Natural killer cell (primary cell): ENCODE measurements around the gene CEP250. TPM values are rescaled to one million over a fixed set of nuclear protein-coding genes. Genes with fewer than 3 reads are reported as not detected.

ENCODE experiments used
- ATAC-seq, 3 donors: fragments of 150-1000 bp in 2 of 3; fragments of 200-7000 bp in 1 of 3; cut with Tn5 transposase; 1 replicate in 1 of 3; 2 replicates in 2 of 3; pipeline ENCODE4 v1.10.0; 2021; ENCODE audit warnings: mild to moderate bottlenecking in 2 of 3, moderate library complexity in 2 of 3
- DNase-seq, 2 donors: peaks; one replicate each; pipeline versions ENCODE4 v3.0.0 to v3.0.0-alpha.2; 2013 to 2021; ENCODE audit warnings: mixed read lengths in 1 of 2
- H3K27ac ChIP-seq: one replicate; pipeline ENCODE4 v1.5.1; 2013; ENCODE audit warnings: mild to moderate bottlenecking, low read length
- H3K27me3 ChIP-seq: one replicate; pipeline ENCODE4 v1.6.1; 2013; ENCODE audit warnings: low read length; ENCODE audit not compliant: control insufficient read depth, insufficient read depth
- H3K36me3 ChIP-seq: one replicate; pipeline ENCODE4 v1.6.1; 2013; ENCODE audit warnings: low read length; ENCODE audit not compliant: control insufficient read depth, insufficient read depth
- H3K4me1 ChIP-seq: one replicate; pipeline ENCODE4 v1.6.1; 2013; ENCODE audit warnings: low read length; ENCODE audit not compliant: control insufficient read depth, insufficient read depth
- H3K4me3 ChIP-seq: one replicate; pipeline ENCODE4 v1.5.1; 2013; ENCODE audit warnings: low read length
- H3K9me3 ChIP-seq: one replicate; pipeline ENCODE4 v1.6.1; 2013; ENCODE audit warnings: low read length; ENCODE audit not compliant: control insufficient read depth, insufficient read depth
- H3K27ac Mint-ChIP-seq, 2 donors: one replicate each; pipeline ENCODE4 v1.8.0; 2022; ENCODE audit warnings: mild to moderate bottlenecking in 2 of 2, mixed read lengths in 2 of 2, moderate library complexity in 1 of 2
- H3K27me3 Mint-ChIP-seq, 2 donors: one replicate each; pipeline ENCODE4 v1.8.0; 2022; ENCODE audit warnings: low read depth in 2 of 2, mixed read lengths in 2 of 2
- H3K36me3 Mint-ChIP-seq: one replicate; pipeline ENCODE4 v1.8.0; 2022; ENCODE audit warnings: mixed read lengths
- H3K4me1 Mint-ChIP-seq, 2 donors: one replicate each; pipeline ENCODE4 v1.8.0; 2022; ENCODE audit warnings: mixed read lengths in 2 of 2
- H3K4me3 Mint-ChIP-seq: one replicate; pipeline ENCODE4 v1.8.0; 2022; ENCODE audit warnings: mild to moderate bottlenecking, moderate library complexity, mixed read lengths
- H3K9me3 Mint-ChIP-seq, 2 donors: one replicate each; pipeline ENCODE4 v1.8.0; 2022; ENCODE audit warnings: mixed read lengths in 2 of 2
- CTCF ChIP-seq: fragments of 200-600 bp; IDR thresholded peaks from one replicate; pipeline ENCODE4 v1.8.0; 2022; ENCODE audit warnings: antibody characterized with exemption
- WGBS: methylation state at CpG from one replicate; pipeline ENCODE4 v1.1.7; 2013; ENCODE audit warnings: missing lambda C conversion rate; ENCODE audit not compliant: insufficient coverage; 5-methylcytosine and 5-hydroxymethylcytosine counted together
- intact Hi-C: fragments of 100-400 bp; cut with micrococcal nuclease; formaldehyde crosslinking; loops from one replicate; pipeline ENCODE4 v1.14.2; 2022
- total RNA-seq, 4 donors: library from RNA; stranded (reverse); fragments of 120-200 nt in 1 of 4; gene quantifications; one replicate each; pipeline versions ENCODE4 v1.2.3 to v1.2.4, GENCODE V29; 2013 to 2022

CEP250 gene
- total RNA-seq, 3 donors from 2014 or later (not counting 1 experiment from before 2014, with no cell fraction given) = 61.5 to 91.8 (median 80.8) TPM

GRCh38 chr20:35431621-35432429 lies 23.6 kb upstream of the CEP250 start:
- no peaks in the 10 kb centered on the region for H3K9me3 Mint-ChIP-seq
- WGBS = 85% methylated on average over 6 of the region's 6 CpGs

GRCh38 chr20:35432430-35432735 lies 23.0 kb upstream of the CEP250 start:
- Mint-ChIP-seq H3K4me1 (no peaks in the 10 kb centered on the region), H3K27ac (no peak overlapping the region), H3K4me3 (no peak overlapping the region), H3K9me3 (no peaks in the 10 kb centered on the region), H3K36me3 (no peaks in the 10 kb centered on the region), H3K27me3 (peaks cover 0 to 4% of the 10 kb centered on the region in 2 donors)
- H3K4me1 ChIP-seq = no peaks in the 10 kb centered on the region
- WGBS = 90% methylated on average over 1 of the region's 1 CpG
- H3K9me3 ChIP-seq = no peaks in the 10 kb centered on the region
- intact Hi-C loops = no loop called here
- no peaks in the 10 kb centered on the region for H3K36me3 ChIP-seq
- no peak for TF ChIP-seq CTCF
- no peak overlapping the region for H3K4me3 ChIP-seq
- H3K27ac ChIP-seq = no peak overlapping the region
- ATAC-seq = no peak
- DNase-seq = no peak
- H3K27me3 ChIP-seq = no peaks in the 10 kb centered on the region

More at GRCh38 chr20:35431621-35432429, 23.6 kb upstream of the CEP250 start:
- Mint-ChIP-seq H3K27me3 (peaks cover 0 to 4% of the 10 kb centered on the region in 2 donors), H3K4me3 (no peak overlapping the region), H3K36me3 (no peaks in the 10 kb centered on the region), H3K4me1 (no peaks in the 10 kb centered on the region), H3K27ac (no peak overlapping the region)
- TF ChIP-seq CTCF = no peak
- no peak overlapping the region for H3K4me3 ChIP-seq
- H3K36me3 ChIP-seq = no peaks in the 10 kb centered on the region
- intact Hi-C loops = no loop called here
- H3K27ac ChIP-seq = no peak overlapping the region
- no peaks in the 10 kb centered on the region for H3K9me3 ChIP-seq
- DNase-seq = no peak
- no peaks in the 10 kb centered on the region for H3K27me3 ChIP-seq
- no peak for ATAC-seq
- no peaks in the 10 kb centered on the region for H3K4me1 ChIP-seq

GRCh38 chr20:35433337-35433736 lies 22.1 kb upstream of the CEP250 start:
- no peak overlapping the region for H3K27ac ChIP-seq
- no peaks in the 10 kb centered on the region for H3K27me3 ChIP-seq
- intact Hi-C loops = no loop called here
- H3K36me3 ChIP-seq = no peaks in the 10 kb centered on the region
- DNase-seq (no peak), ATAC-seq (no peak)
- H3K4me1 Mint-ChIP-seq = no peaks in the 10 kb centered on the region
- no peaks in the 10 kb centered on the region for H3K36me3 Mint-ChIP-seq
- no peaks in the 10 kb centered on the region for H3K9me3 ChIP-seq
- TF ChIP-seq CTCF = no peak
- H3K27ac Mint-ChIP-seq = no peak overlapping the region
- H3K4me3 Mint-ChIP-seq = no peak overlapping the region
- H3K4me3 ChIP-seq = no peak overlapping the region
- H3K4me1 ChIP-seq = no peaks in the 10 kb centered on the region
- no peaks in the 10 kb centered on the region for H3K9me3 Mint-ChIP-seq
- H3K27me3 Mint-ChIP-seq = peaks cover 0 to 4% of the 10 kb centered on the region in 2 donors
- 94% methylated on average over 2 of the region's 2 CpGs for WGBS
